IMR-90 (cell line): ENCODE measurements around the gene CDK5RAP2. TPM values are rescaled to one million over a fixed set of nuclear protein-coding genes. Genes with fewer than 3 reads are reported as not detected.

Source experiments
- ATAC-seq: fragments of 200-7000 bp; cut with Tn5 transposase; 2 replicates; pipeline ENCODE4 v1.9.1; 2020; ENCODE audit warnings: low read depth, mild to moderate bottlenecking, moderate library complexity
- BruUV-seq: library from RNA; stranded (reverse); fragments of 400-500 nt; replicated peaks from 2 replicates; lab custom pipeline; 2021; lab: Mats Ljungman, UMichigan
- CTCF ChIA-PET: fragments of 300-600 bp; formaldehyde crosslinking; extraction: SDS; loops from one replicate; lab custom pipeline; 2021; ENCODE audit warnings: antibody characterized with exemption; lab: Yijun Ruan, JAX
- POLR2A ChIA-PET: fragments of 300-600 bp; sonication (Branson Sonifier 250); formaldehyde crosslinking; loops from one replicate; lab custom pipeline; 2022; ENCODE audit warnings: antibody characterized with exemption; ENCODE audit not compliant: unreplicated experiment; lab: Charles Lee
- DNase-seq: peaks from one replicate; pipeline ENCODE4 v3.0.0; 2013
- H2AFZ ChIP-seq: replicated peaks from 2 replicates; pipeline ENCODE3; 2013; ENCODE audit warnings: low read length, mild to moderate bottlenecking; ENCODE audit not compliant: poor library complexity
- H2AK5ac ChIP-seq: 2 replicates; pipeline ENCODE4 v1.6.1; 2013; ENCODE audit warnings: low read depth, low read length, inconsistent platforms
- H2AK9ac ChIP-seq: replicated peaks from 2 replicates; pipeline ENCODE3; 2013; ENCODE audit warnings: mild to moderate bottlenecking, low read depth, low read length, moderate library complexity; ENCODE audit not compliant: poor library complexity
- H2BK120ac ChIP-seq: 2 replicates; pipeline ENCODE4 v1.6.1; 2013; ENCODE audit warnings: low read depth, low read length, inconsistent platforms
- H2BK15ac ChIP-seq: 3 replicates; pipeline ENCODE4 v1.6.1; 2013; ENCODE audit warnings: low read depth, low read length, inconsistent platforms
- H2BK20ac ChIP-seq: 2 replicates; pipeline ENCODE4 v1.6.1; 2013; ENCODE audit warnings: low read depth, mild to moderate bottlenecking, inconsistent platforms, low read length, moderate library complexity
- H2BK5ac ChIP-seq: 2 replicates; pipeline ENCODE4 v1.6.1; 2013; ENCODE audit warnings: mild to moderate bottlenecking, low read depth, low read length, inconsistent platforms; ENCODE audit not compliant: poor library complexity, severe bottlenecking
- H3K14ac ChIP-seq: replicated peaks from 2 replicates; pipeline ENCODE4 v1.6.1; 2013; ENCODE audit warnings: low read depth, low read length, inconsistent platforms
- H3K18ac ChIP-seq: 2 replicates; pipeline ENCODE4 v1.6.1; 2013; ENCODE audit warnings: low read depth, low read length, control low read depth
- H3K23ac ChIP-seq: 2 replicates; pipeline ENCODE4 v1.6.1; 2013; ENCODE audit warnings: low read depth, low read length, inconsistent platforms
- H3K27ac ChIP-seq: 2 replicates; pipeline ENCODE4 v1.5.1; 2013; ENCODE audit warnings: mild to moderate bottlenecking, control low read depth, low read length; ENCODE audit not compliant: insufficient read depth
- H3K27me3 ChIP-seq: 2 replicates; pipeline ENCODE4 v1.6.1; 2013; ENCODE audit warnings: low read length; ENCODE audit not compliant: control insufficient read depth, insufficient read depth
- H3K36me3 ChIP-seq: 2 replicates; pipeline ENCODE4 v1.6.1; 2013; ENCODE audit warnings: low read length, mixed read lengths; ENCODE audit not compliant: control insufficient read depth, insufficient read depth
- H3K4ac ChIP-seq: 2 replicates; pipeline ENCODE4 v1.6.1; 2013; ENCODE audit warnings: low read depth, low read length, inconsistent platforms
- H3K4me1 ChIP-seq: 2 replicates; pipeline ENCODE4 v1.6.1; 2013; ENCODE audit warnings: low read length, mixed read lengths; ENCODE audit not compliant: control insufficient read depth, insufficient read depth
- H3K4me2 ChIP-seq: 2 replicates; pipeline ENCODE4 v1.6.1; 2013; ENCODE audit warnings: low read depth, mild to moderate bottlenecking, control low read depth, low read length, moderate library complexity
- H3K4me3 ChIP-seq: 2 replicates; pipeline ENCODE4 v1.5.1; 2013; ENCODE audit warnings: low read depth, mild to moderate bottlenecking, control low read depth, low read length, moderate library complexity; ENCODE audit not compliant: insufficient read depth
- H3K56ac ChIP-seq: 2 replicates; pipeline ENCODE4 v1.6.1; 2013; ENCODE audit warnings: low read length, inconsistent platforms; ENCODE audit not compliant: insufficient read depth; ENCODE audit errors: extremely low read depth
- H3K79me1 ChIP-seq, 2 experiments: 2 replicates each; pipeline ENCODE4 v1.6.1; 2013; ENCODE audit warnings: low read length in 2 of 2, inconsistent platforms in 1 of 2, low read depth in 1 of 2
- H3K9ac ChIP-seq: 2 replicates; pipeline ENCODE4 v1.6.1; 2013; ENCODE audit warnings: low read depth, low read length, control low read depth
- H3K9me1 ChIP-seq: 2 replicates; pipeline ENCODE4 v1.6.1; 2013; ENCODE audit warnings: low read length, inconsistent platforms; ENCODE audit not compliant: insufficient read depth
- H3K9me3 ChIP-seq: 2 replicates; pipeline ENCODE4 v1.6.1; 2013; ENCODE audit warnings: low read length; ENCODE audit not compliant: control insufficient read depth, insufficient read depth
- H4K20me1 ChIP-seq: 2 replicates; pipeline ENCODE4 v1.6.1; 2013; ENCODE audit warnings: low read length, inconsistent platforms; ENCODE audit not compliant: insufficient read depth
- H4K5ac ChIP-seq: 2 replicates; pipeline ENCODE4 v1.6.1; 2013; ENCODE audit warnings: mild to moderate bottlenecking, low read depth, low read length, control low read depth
- H4K8ac ChIP-seq, 2 experiments: 2 replicates each; pipeline ENCODE4 v1.6.1; 2013; ENCODE audit warnings: low read depth in 2 of 2, low read length in 2 of 2, control low read depth in 1 of 2, inconsistent platforms in 1 of 2
- H4K91ac ChIP-seq: 2 replicates; pipeline ENCODE4 v1.6.1; 2013; ENCODE audit warnings: low read depth, low read length, inconsistent platforms; ENCODE audit not compliant: insufficient read depth
- BHLHE40 ChIP-seq: fragments of 150-350 bp; IDR thresholded peaks from 2 replicates; pipeline ENCODE4 v1.6.1; 2016; ENCODE audit warnings: mild to moderate bottlenecking, low read depth, low read length
- CEBPB ChIP-seq: IDR thresholded peaks from 2 replicates; pipeline ENCODE4 v1.6.1; 2012; ENCODE audit warnings: low read depth, low read length, improper control_type of control experiment
- CHD1 ChIP-seq: IDR thresholded peaks from 2 replicates; pipeline ENCODE4 v1.6.1; 2012; ENCODE audit warnings: low read depth, low read length, improper control_type of control experiment
- CTCF ChIP-seq: conservative IDR thresholded peaks from 2 replicates; pipeline ENCODE4 v1.5.1; 2012; ENCODE audit warnings: mild to moderate bottlenecking, low read depth, low read length, improper control_type of control experiment
- ELK1 ChIP-seq: fragments of 150-350 bp; IDR thresholded peaks from 2 replicates; pipeline ENCODE4 v1.6.1; 2016; ENCODE audit warnings: low read depth, mild to moderate bottlenecking, low read length, moderate library complexity, borderline replicate concordance
- FOS ChIP-seq: fragments of 150-350 bp; IDR thresholded peaks from 2 replicates; pipeline ENCODE4 v1.6.1; 2016; ENCODE audit warnings: low read depth, low read length
- MAFK ChIP-seq: IDR thresholded peaks from 2 replicates; pipeline ENCODE4 v1.6.1; 2012; ENCODE audit warnings: low read depth, low read length, improper control_type of control experiment
- MAZ ChIP-seq: IDR thresholded peaks from 2 replicates; pipeline ENCODE4 v1.6.1; 2012; ENCODE audit warnings: low read depth, mild to moderate bottlenecking, low read length, improper control_type of control experiment, moderate library complexity, borderline replicate concordance
- MXI1 ChIP-seq: IDR thresholded peaks from 2 replicates; pipeline ENCODE4 v1.6.1; 2012; ENCODE audit warnings: low read depth, mild to moderate bottlenecking, low read length, moderate library complexity, borderline replicate concordance
- NFE2L2 ChIP-seq: fragments of 150-350 bp; IDR thresholded peaks from 2 replicates; pipeline ENCODE4 v1.6.1; 2016; ENCODE audit warnings: low read depth, mild to moderate bottlenecking, low read length
- POLR2A ChIP-seq: IDR thresholded peaks from 2 replicates; pipeline ENCODE4 v1.6.1; 2012; ENCODE audit warnings: mild to moderate bottlenecking, low read depth, low read length
- RAD21 ChIP-seq: IDR thresholded peaks from 2 replicates; pipeline ENCODE4 v1.6.1; 2012; ENCODE audit warnings: low read length, improper control_type of control experiment
- RCOR1 ChIP-seq: IDR thresholded peaks from 2 replicates; pipeline ENCODE4 v1.6.1; 2012; ENCODE audit warnings: mild to moderate bottlenecking, low read length, improper control_type of control experiment; ENCODE audit not compliant: insufficient replicate concordance
- RFX5 ChIP-seq: IDR thresholded peaks from 2 replicates; pipeline ENCODE4 v1.8.0; 2012; ENCODE audit warnings: low read depth, mild to moderate bottlenecking, low read length, moderate library complexity
- SMC3 ChIP-seq: fragments of 150-350 bp; IDR thresholded peaks from 2 replicates; pipeline ENCODE4 v1.6.1; 2016; ENCODE audit warnings: low read depth, mild to moderate bottlenecking, antibody characterized with exemption, low read length, moderate library complexity
- USF2 ChIP-seq: fragments of 150-350 bp; IDR thresholded peaks from 2 replicates; pipeline ENCODE4 v1.6.1; 2017; ENCODE audit warnings: mild to moderate bottlenecking, antibody characterized with exemption, low read length, low read depth
- WGBS, 2 experiments: methylation state at CpG; one replicate each; pipeline versions ENCODE4 v1.1.5 to v1.1.7; 2013; ENCODE audit warnings: missing lambda C conversion rate in 2 of 2; ENCODE audit not compliant: insufficient read length in 1 of 2; ENCODE audit errors: extremely low coverage in 2 of 2; 5-methylcytosine and 5-hydroxymethylcytosine counted together
- dilution Hi-C: fragments of 300-500 bp; cut with HindIII; formaldehyde crosslinking; loops from one replicate; pipeline ENCODE4 v1.14.3; 2018; ENCODE audit warnings: low sequenced_read_pairs; ENCODE audit not compliant: unreplicated experiment
- in situ Hi-C: fragments of 300-500 bp; cut with MboI; formaldehyde crosslinking; loops from 3 replicates; pipeline ENCODE4 v1.14.3; 2019; ENCODE audit warnings: low sequenced_read_pairs, inconsistent platforms, mixed read lengths
- intact Hi-C: fragments of 100-400 bp; cut with micrococcal nuclease; formaldehyde crosslinking; loops from 2 replicates; pipeline ENCODE4 v1.10.0; 2022
- polyA plus RNA-seq, 3 experiments: library from polyadenylated mRNA; depleted of rRNA; stranded (reverse); fragments of >200 nt; gene quantifications; 2 replicates each; pipeline ENCODE4 v1.2.3, GENCODE V29; 2012; ENCODE audit warnings: low replicate concordance in 1 of 3
- total RNA-seq: library from RNA; depleted of rRNA; stranded (reverse); fragments of >200 nt; gene quantifications from 2 replicates; pipeline ENCODE4 v1.2.3, GENCODE V29; 2012

CDK5RAP2 gene
- total and polyA plus RNA-seq, 2 of the 4 experiments (the other 2 are of a cell fraction) = 29.5 to 31.7 TPM

GRCh38 chr9:120568816-120569215 is 11.2 kb downstream of the CDK5RAP2 start:
- WGBS, 2 experiments = no CpG with 5 or more reads among the region's 5 CpGs
- no peak overlapping the region for H3K14ac ChIP-seq
- CTCF ChIA-PET = no interaction called here

More at GRCh38 chr9:120568816-120569215, 11.2 kb downstream of the CDK5RAP2 start:
- Histone ChIP-seq H2BK15ac (no peak overlapping the region), H4K8ac (no peak overlapping the region), H3K4me1 (peaks cover 3% of the 10 kb centered on the region; the same call in 1 of the 2 replicates), H3K79me1 (peaks cover 46 to 50% of the 10 kb centered on the region in 2 experiments), H3K9me1 (peaks cover 7% of the 10 kb centered on the region), H3K9ac (no peak overlapping the region), H2AFZ (no peak overlapping the region), H3K4me3 (no peak overlapping the region), H3K56ac (no peak overlapping the region), H3K27ac (no peak overlapping the region), H4K20me1 (no peaks in the 10 kb centered on the region), H3K23ac (no peak overlapping the region), H3K18ac (no peak overlapping the region), H2BK5ac (no peak overlapping the region), H2BK20ac (no peak overlapping the region), H2AK5ac (no peak overlapping the region), H3K4me2 (no peak overlapping the region), H3K9me3 (no peaks in the 10 kb centered on the region), H3K27me3 (no peaks in the 10 kb centered on the region), H3K4ac (no peak overlapping the region), H3K36me3 (peaks cover 18% of the 10 kb centered on the region), H4K5ac (no peak overlapping the region), H4K91ac (no peak overlapping the region), H2BK120ac (no peak overlapping the region), H2AK9ac (no peak overlapping the region)
- BruUV-seq = no TSS peak
- DNase-seq (no peak), ATAC-seq (no peak)
- intact Hi-C loops = no loop called here
- TF ChIP-seq RFX5 (no peak), MXI1 (no peak), CEBPB (no peak), ELK1 (no peak), FOS (no peak), CTCF (no peak), MAFK (no peak), CHD1 (no peak), POLR2A (no peak), RAD21 (no peak), BHLHE40 (no peak), RCOR1 (no peak), NFE2L2 (no peak), USF2 (no peak), SMC3 (no peak), MAZ (no peak)
- POLR2A ChIA-PET = no interaction called here
- in situ Hi-C loops = no loop called here
- dilution Hi-C loops = no loop called here
